Measurements from ENCODE around the gene CYP20A1. TPM values are rescaled to one million over a fixed set of nuclear protein-coding genes. Genes with fewer than 3 reads are reported as not detected.

The CYP20A1 gene
- total RNA-seq: 33.3 and 41.6 TPM in 2 replicates

GRCh38 chr2:203238704-203239526 is at the start of gene CYP20A1:
CYP20A1 (plus strand) TSS chr2:203239018; CDS start chr2:203239063, 45 bp downstream.

GRCh38 chr2:203327901-203328759 is 89.3 kb downstream of the CYP20A1 start, which contains the start of gene ABI2:
ABI2 (plus strand) TSS chr2:203328394; CDS start chr2:203328515, 121 bp downstream.

Other genes with a start within 250 kb of the CYP20A1 start
- gene NBEAL1, start 224.1 kb upstream of the CYP20A1 start, total RNA-seq: 48.6 and 66.0 TPM in 2 replicates
- 27.2 and 30.8 TPM in 2 replicates for gene ABI2, start 89.4 kb downstream of the CYP20A1 start, total RNA-seq